Caki2 (cell line): ENCODE measurements around the gene TERB1. TPM values are rescaled to one million over a fixed set of nuclear protein-coding genes. Genes with fewer than 3 reads are reported as not detected.

Experiments used
- DNase-seq: peaks from one replicate; pipeline ENCODE4 v3.0.0-alpha.2; 2015; ENCODE audit warnings: low read depth
- in situ Hi-C: cut with HindIII; loops from 2 replicates; pipeline ENCODE4 v1.10.0; 2016; ENCODE audit warnings: low sequenced_read_pairs, low pct_unique_long_range_greater_than_20kb, mixed read lengths
- total RNA-seq: library from RNA; depleted of rRNA; stranded (reverse); fragments of >200 nt; shearing (Covaris generic); gene quantifications from 2 replicates; pipeline ENCODE4 v1.2.3, GENCODE V29; 2014; ENCODE audit warnings: low replicate concordance

The TERB1 gene
- total RNA-seq, 1 experiment from 2014 or later, result not detected

- DNase-seq, result no peak
- in situ Hi-C loops, result no loop called here
Measured at GRCh38 chr16:66754211-66754610, 47.2 kb downstream of the TERB1 start.

GRCh38 chr16:66752958-66753357 lies 48.4 kb downstream of the TERB1 start:
- DNase-seq, result no peak
- in situ Hi-C loops, result no loop called here

GRCh38 chr16:66752379-66752778 lies 49.0 kb downstream of the TERB1 start:
- in situ Hi-C loops, result no loop called here
- no peak for DNase-seq

- in situ Hi-C loops, result no loop called here
Measured at GRCh38 chr16:66751992-66752322, 49.4 kb downstream of the TERB1 start.

GRCh38 chr16:66751303-66751991 lies 49.9 kb downstream of the TERB1 start, which contains the start of gene DYNC1LI2:
Gene DYNC1LI2, minus strand, starts transcription at chr16:66751609. Its CDS starts 18 bp downstream, at chr16:66751591.
- peak; percentile 64 for DNase-seq
- in situ Hi-C loops, result no loop called here

More at GRCh38 chr16:66751992-66752322, 49.4 kb downstream of the TERB1 start:
- no peak for DNase-seq

GRCh38 chr16:66751053-66751302 lies 50.4 kb downstream of the TERB1 start:
- in situ Hi-C loops, result no loop called here
- no peak for DNase-seq

- in situ Hi-C loops, result no loop called here
- no peak for DNase-seq
Measured at GRCh38 chr16:66750279-66751052, 50.9 kb downstream of the TERB1 start.

GRCh38 chr16:66746682-66747081 lies 54.7 kb downstream of the TERB1 start:
- DNase-seq, result no peak
- in situ Hi-C loops, result no loop called here

- in situ Hi-C loops, result no loop called here
- no peak for DNase-seq
Measured at GRCh38 chr16:66746048-66746447, 55.3 kb downstream of the TERB1 start.

- no peak for DNase-seq
- in situ Hi-C loops, result no loop called here
Measured at GRCh38 chr16:66741950-66742808, 59.2 kb downstream of the TERB1 start.

- DNase-seq, result peak; percentile 82
- in situ Hi-C loops, result no loop called here
Measured at GRCh38 chr16:66741169-66741900, 60.0 kb downstream of the TERB1 start.

- in situ Hi-C loops, result no loop called here
- peak; percentile 33 for DNase-seq
Measured at GRCh38 chr16:66740533-66740932, 60.9 kb downstream of the TERB1 start.

GRCh38 chr16:66740010-66740409 lies 61.4 kb downstream of the TERB1 start:
- DNase-seq, result peak; percentile 42
- in situ Hi-C loops, result no loop called here

- no peak for DNase-seq
- in situ Hi-C loops, result no loop called here
Measured at GRCh38 chr16:66735891-66736290, 65.5 kb downstream of the TERB1 start.

GRCh38 chr16:66731101-66731500 lies 70.3 kb downstream of the TERB1 start:
- no peak for DNase-seq
- in situ Hi-C loops, result no loop called here

GRCh38 chr16:66728804-66729203 lies 72.6 kb downstream of the TERB1 start:
- DNase-seq, result no peak
- in situ Hi-C loops, result no loop called here

GRCh38 chr16:66728117-66728787 lies 73.1 kb downstream of the TERB1 start:
- DNase-seq, result peak; percentile 47

GRCh38 chr16:66720766-66721165 lies 80.6 kb downstream of the TERB1 start:
- DNase-seq, result peak; percentile 38
- in situ Hi-C loops, result no loop called here

More at GRCh38 chr16:66728117-66728787, 73.1 kb downstream of the TERB1 start:
- in situ Hi-C loops, result no loop called here
